Mesendoderm (in vitro differentiated cells): ENCODE measurements around the gene HEY2.

Experiments
- DNase-seq: peaks from one replicate; pipeline ENCODE4 v3.0.0; 2013
- H2AK5ac ChIP-seq: 2 replicates; pipeline ENCODE4 v1.6.1; 2013; ENCODE audit warnings: low read length, inconsistent platforms
- H2BK120ac ChIP-seq: 2 replicates; pipeline ENCODE4 v1.6.1; 2013; ENCODE audit warnings: low read depth, mild to moderate bottlenecking, low read length, moderate library complexity, mixed read lengths
- H2BK15ac ChIP-seq: replicated peaks from 2 replicates; pipeline ENCODE4 v1.6.1; 2013; ENCODE audit warnings: low read depth, mild to moderate bottlenecking, moderate library complexity
- H2BK5ac ChIP-seq: 2 replicates; pipeline ENCODE4 v1.6.1; 2013; ENCODE audit warnings: low read length, inconsistent platforms
- H3K18ac ChIP-seq: 2 replicates; pipeline ENCODE4 v1.6.1; 2013; ENCODE audit warnings: mild to moderate bottlenecking, low read length, mixed read lengths
- H3K23ac ChIP-seq: one replicate; pipeline ENCODE4 v1.6.1; 2013; ENCODE audit warnings: low read length
- H3K27ac ChIP-seq: 2 replicates; pipeline ENCODE4 v1.5.1; 2013; ENCODE audit warnings: low read depth, mild to moderate bottlenecking, inconsistent platforms, low read length, moderate library complexity
- H3K27me3 ChIP-seq: 2 replicates; pipeline ENCODE4 v1.6.1; 2013; ENCODE audit warnings: low read length, control low read depth, mild to moderate bottlenecking, inconsistent platforms; ENCODE audit not compliant: insufficient read depth, poor library complexity
- H3K36me3 ChIP-seq: 2 replicates; pipeline ENCODE4 v1.6.1; 2013; ENCODE audit warnings: low read length, inconsistent platforms; ENCODE audit not compliant: control insufficient read depth, insufficient read depth
- H3K4ac ChIP-seq: one replicate; pipeline ENCODE4 v1.6.1; 2013; ENCODE audit warnings: low read depth, mild to moderate bottlenecking, low read length, moderate library complexity
- H3K4me1 ChIP-seq: 2 replicates; pipeline ENCODE4 v1.6.1; 2013; ENCODE audit warnings: low read depth, low read length, inconsistent platforms; ENCODE audit not compliant: control insufficient read depth
- H3K4me2 ChIP-seq: 2 replicates; pipeline ENCODE4 v1.6.1; 2013; ENCODE audit warnings: low read length
- H3K4me3 ChIP-seq: 2 replicates; pipeline ENCODE4 v1.5.1; 2013; ENCODE audit warnings: mild to moderate bottlenecking, low read length
- H3K56ac ChIP-seq: one replicate; pipeline ENCODE4 v1.6.1; 2013; ENCODE audit warnings: low read length
- H3K79me1 ChIP-seq: 2 replicates; pipeline ENCODE4 v1.6.1; 2013; ENCODE audit warnings: low read length, inconsistent platforms
- H3K79me2 ChIP-seq: 2 replicates; pipeline ENCODE4 v1.6.1; 2013; ENCODE audit warnings: mild to moderate bottlenecking, low read length; ENCODE audit not compliant: control insufficient read depth, insufficient read depth
- H3K9ac ChIP-seq: 2 replicates; pipeline ENCODE4 v1.6.1; 2013; ENCODE audit warnings: low read length, inconsistent platforms
- H4K5ac ChIP-seq: one replicate; pipeline ENCODE4 v1.6.1; 2013; ENCODE audit warnings: low read length
- H4K8ac ChIP-seq: one replicate; pipeline ENCODE4 v1.6.1; 2013; ENCODE audit warnings: low read depth, mild to moderate bottlenecking, control low read depth, low read length, moderate library complexity
- WGBS: extraction: QIAGEN DNeasy Blood & Tissue Kit; methylation state at CpG from one replicate; pipeline ENCODE4 v1.1.7; 2013; ENCODE audit warnings: low lambda C conversion rate, missing lambda C conversion rate; ENCODE audit not compliant: insufficient coverage; ENCODE audit errors: extremely low coverage; 5-methylcytosine and 5-hydroxymethylcytosine counted together

The HEY2 gene

GRCh38 chr6:125711013-125711675 is 38.3 kb upstream of the HEY2 start:
- no CpG with 5 or more reads among the region's 4 CpGs for WGBS
- Histone ChIP-seq H3K4ac (no peak overlapping the region), H2BK15ac (no peak overlapping the region), H3K4me3 (no peak overlapping the region), H2BK120ac (no peak overlapping the region), H3K56ac (no peak overlapping the region), H3K79me1 (no peaks in the 10 kb centered on the region), H3K4me2 (no peak overlapping the region), H3K36me3 (no peaks in the 10 kb centered on the region), H3K4me1 (no peaks in the 10 kb centered on the region), H3K27me3 (no peaks in the 10 kb centered on the region), H3K9ac (no peak overlapping the region), H2BK5ac (no peak overlapping the region), H2AK5ac (no peak overlapping the region), H3K79me2 (no peaks in the 10 kb centered on the region), H4K8ac (no peak overlapping the region), H4K5ac (no peak overlapping the region), H3K23ac (no peak overlapping the region), H3K27ac (no peak overlapping the region), H3K18ac (no peak overlapping the region)
- DNase-seq: no peak

DNA sequence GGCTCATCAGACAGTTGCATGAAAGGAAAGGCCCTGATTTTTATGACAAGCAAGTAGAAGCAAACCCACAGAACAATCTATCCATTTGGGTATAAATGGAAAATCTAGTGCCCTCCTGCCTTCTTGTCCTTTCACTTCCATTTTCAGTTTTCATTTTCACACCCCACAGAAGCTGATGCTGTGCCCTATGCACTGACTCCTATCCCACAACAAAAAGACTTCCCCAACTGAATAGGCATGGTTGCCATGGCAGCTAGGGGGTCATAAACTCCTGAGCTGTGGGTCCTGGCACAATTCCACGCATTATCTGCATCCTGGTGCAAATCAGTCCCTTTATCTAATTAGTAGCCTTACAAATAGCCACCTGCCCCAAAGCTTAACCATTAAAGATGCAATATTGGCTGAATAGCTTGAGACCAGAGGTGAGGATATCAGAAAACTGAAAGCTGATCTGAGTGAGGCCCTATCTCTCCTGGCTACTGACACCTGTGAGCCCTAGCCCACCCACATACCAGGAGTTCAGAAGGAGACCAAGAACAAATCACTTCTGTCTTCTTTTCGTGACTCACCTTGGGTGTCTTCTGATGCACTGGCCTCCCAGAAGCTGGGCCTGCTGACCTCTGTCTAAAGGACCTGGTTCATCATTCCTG is 34.9 kb upstream of the HEY2 start:
- Histone ChIP-seq H3K56ac (peak overlapping the region; percentile 5), H2BK15ac (no peak overlapping the region), H2BK5ac (no peak overlapping the region), H3K36me3 (no peaks in the 10 kb centered on the region), H2BK120ac (no peak overlapping the region), H3K23ac (no peak overlapping the region), H3K18ac (no peak overlapping the region), H3K4me2 (no peak overlapping the region), H3K4me1 (no peaks in the 10 kb centered on the region), H3K79me2 (no peaks in the 10 kb centered on the region), H3K9ac (no peak overlapping the region), H2AK5ac (no peak overlapping the region), H4K5ac (no peak overlapping the region), H3K79me1 (no peaks in the 10 kb centered on the region), H3K27me3 (no peaks in the 10 kb centered on the region), H3K27ac (no peak overlapping the region), H3K4ac (no peak overlapping the region), H4K8ac (no peak overlapping the region), H3K4me3 (no peak overlapping the region)
- no CpG with 5 or more reads among the region's 2 CpGs for WGBS
- no peak for DNase-seq

DNA sequence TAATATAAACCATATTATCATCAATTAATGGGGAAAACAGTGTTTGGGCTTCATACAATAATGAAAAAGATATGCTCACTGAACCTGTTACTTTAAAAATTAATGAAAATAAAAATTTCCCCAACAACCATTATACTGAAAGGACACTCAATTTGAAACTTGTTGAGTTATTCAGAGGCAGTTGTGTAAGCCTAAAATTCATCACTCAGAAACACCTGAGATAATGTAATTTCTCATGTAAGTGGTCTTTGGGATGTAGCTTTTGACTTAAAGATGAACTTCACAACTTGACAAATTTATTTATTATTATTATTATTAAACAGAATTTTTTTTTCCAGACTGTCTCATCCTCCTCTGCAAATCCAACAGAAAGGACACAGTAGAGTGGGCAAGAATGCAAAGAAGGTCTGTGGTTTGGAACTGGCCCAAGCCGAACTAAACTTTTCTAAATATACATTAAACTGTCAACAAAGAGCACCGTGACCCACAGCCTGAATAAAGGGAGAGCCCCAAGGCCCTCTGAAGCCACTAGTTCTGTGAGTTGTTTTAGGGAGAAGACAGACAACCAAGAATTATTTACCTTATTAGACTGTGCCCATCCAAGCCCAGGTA is 32.2 kb upstream of the HEY2 start:
- Histone ChIP-seq H2BK15ac (no peak overlapping the region), H3K23ac (no peak overlapping the region), H3K4ac (no peak overlapping the region), H3K56ac (no peak overlapping the region), H3K36me3 (no peaks in the 10 kb centered on the region), H3K9ac (no peak overlapping the region), H3K4me1 (no peaks in the 10 kb centered on the region), H2AK5ac (no peak overlapping the region), H4K8ac (no peak overlapping the region), H3K79me1 (no peaks in the 10 kb centered on the region), H3K27ac (no peak overlapping the region), H3K27me3 (no peaks in the 10 kb centered on the region), H3K4me2 (no peak overlapping the region), H4K5ac (no peak overlapping the region), H3K79me2 (no peaks in the 10 kb centered on the region), H2BK5ac (no peak overlapping the region), H3K18ac (no peak overlapping the region), H2BK120ac (no peak overlapping the region), H3K4me3 (no peak overlapping the region)
- no peak for DNase-seq
- no CpG with 5 or more reads among the region's 2 CpGs for WGBS

DNA sequence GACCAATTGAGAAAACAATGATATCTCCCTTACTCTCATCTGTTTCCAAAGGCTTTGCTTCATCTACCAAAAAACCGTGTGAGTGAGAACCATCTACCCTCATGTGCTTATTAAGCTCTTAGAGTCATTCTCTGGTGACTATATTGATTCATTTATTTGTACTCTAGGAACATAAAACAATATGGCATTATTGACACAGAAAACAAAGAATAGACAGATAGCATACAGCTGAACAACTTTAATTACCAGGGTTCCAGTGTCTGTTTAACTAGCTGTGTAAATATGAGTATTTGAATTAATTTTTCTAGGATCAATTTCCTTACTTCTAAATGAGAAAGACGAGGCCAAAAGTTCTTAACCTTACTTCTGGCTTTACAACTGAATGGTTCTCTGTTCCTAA is 31.3 kb upstream of the HEY2 start:
- Histone ChIP-seq H3K56ac (no peak overlapping the region), H3K23ac (no peak overlapping the region)

GRCh38 chr6:125722886-125723285 is 26.5 kb upstream of the HEY2 start:
- H3K56ac ChIP-seq: no peak overlapping the region
- H3K9ac ChIP-seq: no peak overlapping the region

More for the DNA sequence above, 31.3 kb upstream of the HEY2 start:
- H2BK15ac ChIP-seq: no peak overlapping the region
- no peak overlapping the region for H3K18ac ChIP-seq
- H2AK5ac ChIP-seq: no peak overlapping the region
- H3K36me3 ChIP-seq: no peaks in the 10 kb centered on the region
- H3K4ac ChIP-seq: no peak overlapping the region
- no peaks in the 10 kb centered on the region for H3K79me2 ChIP-seq
- no CpG with 5 or more reads among the region's 2 CpGs for WGBS
- no peak overlapping the region for H3K4me3 ChIP-seq
- H2BK120ac ChIP-seq: no peak overlapping the region
- no peak overlapping the region for H3K4me2 ChIP-seq
- H3K4me1 ChIP-seq: no peaks in the 10 kb centered on the region
- H3K9ac ChIP-seq: no peak overlapping the region
- no peaks in the 10 kb centered on the region for H3K27me3 ChIP-seq
- H3K27ac ChIP-seq: no peak overlapping the region
- no peak for DNase-seq
- no peak overlapping the region for H4K5ac ChIP-seq
- H4K8ac ChIP-seq: no peak overlapping the region
- H2BK5ac ChIP-seq: no peak overlapping the region
- H3K79me1 ChIP-seq: no peaks in the 10 kb centered on the region

More at GRCh38 chr6:125722886-125723285, 26.5 kb upstream of the HEY2 start:
- Histone ChIP-seq H3K4me2 (no peak overlapping the region), H3K4me3 (no peak overlapping the region), H3K18ac (no peak overlapping the region), H3K79me1 (no peaks in the 10 kb centered on the region), H2BK15ac (no peak overlapping the region), H2AK5ac (no peak overlapping the region), H3K4ac (no peak overlapping the region), H3K27ac (no peak overlapping the region), H2BK5ac (no peak overlapping the region), H3K79me2 (no peaks in the 10 kb centered on the region), H3K27me3 (no peaks in the 10 kb centered on the region), H3K4me1 (no peaks in the 10 kb centered on the region), H3K23ac (no peak overlapping the region), H4K8ac (no peak overlapping the region), H4K5ac (no peak overlapping the region), H3K36me3 (no peaks in the 10 kb centered on the region), H2BK120ac (no peak overlapping the region)
- DNase-seq: no peak
